SK-N-SH treated with all-trans-retinoic acid at 6 μM for 48 hours (cell line): ENCODE data around the gene GPBP1.

Experiments
- ARNTL ChIP-seq: fragments of 450-650 bp; formaldehyde crosslinking; IDR thresholded peaks from 2 replicates; pipeline ENCODE4 v1.5.0; 2020; ENCODE audit warnings: low read depth, mild to moderate bottlenecking, moderate library complexity, borderline replicate concordance
- CSDC2 ChIP-seq: fragments of 250-450 bp; sonication (Bioruptor Pico); IDR thresholded peaks from 2 replicates; pipeline ENCODE4 v1.5.0; 2020; ENCODE audit warnings: mild to moderate bottlenecking, moderate library complexity
- ESRRG ChIP-seq: fragments of 250-450 bp; sonication (Bioruptor Pico); IDR thresholded peaks from 2 replicates; pipeline ENCODE4 v1.6.1; 2021; ENCODE audit warnings: mild to moderate bottlenecking
- OSR1 ChIP-seq: fragments of 250-450 bp; sonication (Bioruptor Pico); IDR thresholded peaks from 2 replicates; pipeline ENCODE4 v1.8.0; 2022; ENCODE audit warnings: moderate library complexity, mild to moderate bottlenecking, inconsistent platforms
- PATZ1 ChIP-seq: fragments of 250-450 bp; sonication (Bioruptor Pico); IDR thresholded peaks from 2 replicates; pipeline ENCODE4 v1.8.0; 2020; ENCODE audit warnings: mild to moderate bottlenecking, moderate library complexity, borderline replicate concordance
- POU6F1 ChIP-seq: fragments of 250-450 bp; sonication (Bioruptor Pico); IDR thresholded peaks from 2 replicates; pipeline ENCODE4 v1.8.0; 2021; ENCODE audit warnings: low read depth, mild to moderate bottlenecking, moderate library complexity, borderline replicate concordance
- SNAI2 ChIP-seq: fragments of 250-450 bp; sonication (Bioruptor Pico); IDR thresholded peaks from 2 replicates; pipeline ENCODE4 v1.5.0; 2020; ENCODE audit warnings: mild to moderate bottlenecking, moderate library complexity
- TSHZ2 ChIP-seq: fragments of 250-450 bp; sonication (Bioruptor Pico); IDR thresholded peaks from 2 replicates; pipeline ENCODE4 v1.5.0; 2020; ENCODE audit warnings: mild to moderate bottlenecking, moderate library complexity
- ZC3H10 ChIP-seq: fragments of 250-450 bp; sonication (Bioruptor Pico); IDR thresholded peaks from 2 replicates; pipeline ENCODE4 v1.5.1; 2021; ENCODE audit warnings: mild to moderate bottlenecking, moderate library complexity
- ZFP3 ChIP-seq: fragments of 250-450 bp; sonication (Bioruptor Pico); IDR thresholded peaks from 2 replicates; pipeline ENCODE4 v1.5.0; 2020; ENCODE audit warnings: mild to moderate bottlenecking, moderate library complexity
- ZFP30 ChIP-seq: fragments of 450-650 bp; formaldehyde crosslinking; IDR thresholded peaks from 2 replicates; pipeline ENCODE4 v1.5.0; 2022; ENCODE audit warnings: mild to moderate bottlenecking, moderate library complexity
- ZNF8 ChIP-seq: fragments of 450-650 bp; formaldehyde crosslinking; IDR thresholded peaks from 2 replicates; pipeline ENCODE4 v1.5.0; 2020; ENCODE audit warnings: mild to moderate bottlenecking, moderate library complexity

GRCh38 chr5:57176350-57176857 lies 2.5 kb downstream of the GPBP1 start:
- TF ChIP-seq ZC3H10 (CRISPR knock-in tag) (no peak), ZNF8 (CRISPR knock-in tag) (no peak), ZFP30 (no peak), CSDC2 (CRISPR knock-in tag) (no peak), PATZ1 (CRISPR knock-in tag) (no peak), ZFP3 (no peak), TSHZ2 (CRISPR knock-in tag) (no peak), ARNTL (CRISPR knock-in tag) (no peak), SNAI2 (CRISPR knock-in tag) (no peak), POU6F1 (CRISPR knock-in tag) (no peak), OSR1 (CRISPR knock-in tag) (no peak), ESRRG (CRISPR knock-in tag) (no peak)
